ENCODE results near the gene LGI2. TPM values are rescaled to one million over a fixed set of nuclear protein-coding genes. Genes with fewer than 3 reads are reported as not detected.

Gene LGI2
- total and polyA plus RNA-seq, 9 of the 15 experiments (the other 6 are each of a cell fraction or from before 2014, with no cell fraction given), result 0.03 to 0.07 TPM; not detected in 7

- TF ChIP-seq ZNF407 (IDR thresholded peaks at IDR 0.05; ENCODE audit: low read depth) (no peak), SUPT5H (IDR thresholded peaks at IDR 0.05) (no peak), ZNF785 (CRISPR knock-in tag; IDR thresholded peaks at IDR 0.05) (no peak)
Observed at GRCh38 chr4:24949970-24950369, 80.8 kb downstream of the LGI2 start (continued).

Other genes with a start within 250 kb of the LGI2 start
- gene SOD3, start 235.4 kb downstream of the LGI2 start, total RNA-seq (2014; rRNA removed), result not detected in 2 replicates
- gene SOD3, start 235.4 kb downstream of the LGI2 start, total RNA-seq (2014; rRNA removed; fragmentation: Illumina TruSeq; extraction: Trizol), result not detected in 2 replicates
- not detected in 2 replicates for gene SOD3, start 235.4 kb downstream of the LGI2 start, total RNA-seq (2015; rRNA removed; fragmentation: Illumina TruSeq; extraction: Trizol)
- 0.31 and 0.36 TPM in 2 replicates for gene SOD3, start 235.4 kb downstream of the LGI2 start, total RNA-seq (2021)
- gene SOD3, start 235.4 kb downstream of the LGI2 start, polyA plus RNA-seq (2011; rRNA removed), result not detected in 2 replicates
- gene SOD3, start 235.4 kb downstream of the LGI2 start, polyA plus RNA-seq (2014; fragmentation: Illumina TruSeq; extraction: Trizol), result 0.10 and 0.12 TPM in 2 replicates
- gene SOD3, start 235.4 kb downstream of the LGI2 start, polyA plus RNA-seq (2014; fragmentation: Nextera tagmentation; extraction: Ambion mirVana), result not detected
- gene SOD3, start 235.4 kb downstream of the LGI2 start, polyA plus RNA-seq (2014; rRNA removed), result 0.23 and 0.24 TPM in 2 replicates
- not detected in 2 replicates for gene CCDC149, start 117.9 kb downstream of the LGI2 start, total RNA-seq (2014; rRNA removed)
- not detected in 2 replicates for gene CCDC149, start 117.9 kb downstream of the LGI2 start, total RNA-seq (2014; rRNA removed; fragmentation: Illumina TruSeq; extraction: Trizol)
- not detected in 2 replicates for gene CCDC149, start 117.9 kb downstream of the LGI2 start, total RNA-seq (2015; rRNA removed; fragmentation: Illumina TruSeq; extraction: Trizol)
- 0.09 and 0.18 TPM in 2 replicates for gene CCDC149, start 117.9 kb downstream of the LGI2 start, total RNA-seq (2021)
- gene CCDC149, start 117.9 kb downstream of the LGI2 start, polyA plus RNA-seq (2011; rRNA removed), result 0.04 TPM in 1 of 2 replicates, not detected in the other
- not detected in 2 replicates for gene CCDC149, start 117.9 kb downstream of the LGI2 start, polyA plus RNA-seq (2014; fragmentation: Illumina TruSeq; extraction: Trizol)
- not detected for gene CCDC149, start 117.9 kb downstream of the LGI2 start, polyA plus RNA-seq (2014; fragmentation: Nextera tagmentation; extraction: Ambion mirVana)
- not detected in 2 replicates for gene CCDC149, start 117.9 kb downstream of the LGI2 start, polyA plus RNA-seq (2014; rRNA removed)
- 5.2 and 5.7 TPM in 2 replicates for gene SEPSECS, start 129.5 kb upstream of the LGI2 start, total RNA-seq (2014; rRNA removed)
- 10.4 and 13.0 TPM in 2 replicates for gene SEPSECS, start 129.5 kb upstream of the LGI2 start, total RNA-seq (2014; rRNA removed; fragmentation: Illumina TruSeq; extraction: Trizol)
- gene SEPSECS, start 129.5 kb upstream of the LGI2 start, total RNA-seq (2015; rRNA removed; fragmentation: Illumina TruSeq; extraction: Trizol), result 7.2 and 7.9 TPM in 2 replicates
- 10.5 and 12.5 TPM in 2 replicates for gene SEPSECS, start 129.5 kb upstream of the LGI2 start, total RNA-seq (2021)
- gene SEPSECS, start 129.5 kb upstream of the LGI2 start, polyA plus RNA-seq (2011; rRNA removed), result 16.9 and 17.2 TPM in 2 replicates
- 7.7 and 7.9 TPM in 2 replicates for gene SEPSECS, start 129.5 kb upstream of the LGI2 start, polyA plus RNA-seq (2014; fragmentation: Illumina TruSeq; extraction: Trizol)
- 1 to 10 TPM; 3.9 to 4.9 TPM for gene SEPSECS, start 129.5 kb upstream of the LGI2 start, polyA plus RNA-seq (2014; fragmentation: Nextera tagmentation; extraction: Ambion mirVana)
- 6.5 and 8.9 TPM in 2 replicates for gene SEPSECS, start 129.5 kb upstream of the LGI2 start, polyA plus RNA-seq (2014; rRNA removed)
- 16.8 and 19.7 TPM in 2 replicates for gene PI4K2B, start 203.1 kb upstream of the LGI2 start, total RNA-seq (2014; rRNA removed)
- 21.4 and 26.5 TPM in 2 replicates for gene PI4K2B, start 203.1 kb upstream of the LGI2 start, total RNA-seq (2014; rRNA removed; fragmentation: Illumina TruSeq; extraction: Trizol)
- gene PI4K2B, start 203.1 kb upstream of the LGI2 start, total RNA-seq (2015; rRNA removed; fragmentation: Illumina TruSeq; extraction: Trizol), result 15.0 and 16.1 TPM in 2 replicates
- gene PI4K2B, start 203.1 kb upstream of the LGI2 start, total RNA-seq (2021), result 14.2 and 17.4 TPM in 2 replicates
- gene PI4K2B, start 203.1 kb upstream of the LGI2 start, polyA plus RNA-seq (2011; rRNA removed), result 14.3 and 18.6 TPM in 2 replicates
- 12.4 and 12.8 TPM in 2 replicates for gene PI4K2B, start 203.1 kb upstream of the LGI2 start, polyA plus RNA-seq (2014; fragmentation: Illumina TruSeq; extraction: Trizol)
- gene PI4K2B, start 203.1 kb upstream of the LGI2 start, polyA plus RNA-seq (2014; fragmentation: Nextera tagmentation; extraction: Ambion mirVana), result 1 to 10 TPM; 4.5 to 5.4 TPM
- gene PI4K2B, start 203.1 kb upstream of the LGI2 start, polyA plus RNA-seq (2014; rRNA removed), result 13.4 and 16.5 TPM in 2 replicates